Activated naive CD4-positive, alpha-beta T cell treated with anti-CD3 and anti-CD28 coated beads, Interleukin-2, amount 50 U/mL, for 72 hours (primary cell): Measurements from ENCODE around the gene VSTM4. TPM values are rescaled to one million over a fixed set of nuclear protein-coding genes. Genes with fewer than 3 reads are reported as not detected.
A peak's percentile ranks its signal among the peaks of the same experiment; 100 is the strongest.

Experiments used
- ATAC-seq, 2 donors: fragments of 150-1000 bp; cut with Tn5 transposase; 2 replicates each; pipeline ENCODE4 v1.10.0; 2021; ENCODE audit warnings: mild to moderate bottlenecking in 2 of 2, moderate library complexity in 2 of 2
- DNase-seq, 2 donors: peaks; one replicate each; pipeline ENCODE4 v3.0.0; 2021 to 2022; ENCODE audit warnings: low spot score in 2 of 2
- H3K27ac Mint-ChIP-seq, 2 donors: one replicate each; pipeline ENCODE4 v1.8.0; 2022; ENCODE audit warnings: mild to moderate bottlenecking in 2 of 2, mixed read lengths in 2 of 2
- H3K36me3 Mint-ChIP-seq, 2 donors: one replicate each; pipeline ENCODE4 v1.8.0; 2022; ENCODE audit warnings: mixed read lengths in 2 of 2
- H3K9me3 Mint-ChIP-seq, 2 donors: one replicate each; pipeline ENCODE4 v1.8.0; 2022; ENCODE audit warnings: mixed read lengths in 2 of 2
- total RNA-seq, 2 donors: library from RNA; stranded (reverse); gene quantifications; one replicate each; pipeline ENCODE4 v1.2.3, GENCODE V29; 2022

VSTM4 gene
- total RNA-seq, 2 donors from 2014 or later = not detected

DNA sequence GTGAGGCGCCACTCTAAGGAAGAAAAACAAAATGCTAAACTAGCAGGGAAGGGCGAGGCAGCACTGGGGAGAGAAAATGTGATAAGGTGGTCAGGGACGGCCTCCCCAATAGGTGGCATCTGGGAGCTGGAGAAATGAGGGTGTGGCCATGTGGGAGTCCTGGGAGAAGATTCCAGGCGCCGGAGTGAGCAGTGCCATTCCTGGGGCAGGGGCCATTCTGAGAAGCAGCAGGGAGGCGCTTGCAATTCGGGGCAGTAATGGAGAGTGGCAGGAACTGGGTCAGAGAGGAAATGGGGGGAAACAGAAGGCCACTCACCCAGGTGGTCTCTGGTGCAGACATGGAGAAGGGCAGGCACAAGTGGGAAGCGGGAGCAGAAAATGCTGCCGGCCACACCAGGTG lies 113.9 kb downstream of the VSTM4 start:
- DNase-seq (peak in 1 of 2 donors; percentile 18), ATAC-seq (no peak)
- Mint-ChIP-seq H3K9me3 (peaks cover 0 to 2% of the 10 kb centered on the region in 2 donors), H3K36me3 (no peaks in the 10 kb centered on the region), H3K27ac (no peak overlapping the region)

DNA sequence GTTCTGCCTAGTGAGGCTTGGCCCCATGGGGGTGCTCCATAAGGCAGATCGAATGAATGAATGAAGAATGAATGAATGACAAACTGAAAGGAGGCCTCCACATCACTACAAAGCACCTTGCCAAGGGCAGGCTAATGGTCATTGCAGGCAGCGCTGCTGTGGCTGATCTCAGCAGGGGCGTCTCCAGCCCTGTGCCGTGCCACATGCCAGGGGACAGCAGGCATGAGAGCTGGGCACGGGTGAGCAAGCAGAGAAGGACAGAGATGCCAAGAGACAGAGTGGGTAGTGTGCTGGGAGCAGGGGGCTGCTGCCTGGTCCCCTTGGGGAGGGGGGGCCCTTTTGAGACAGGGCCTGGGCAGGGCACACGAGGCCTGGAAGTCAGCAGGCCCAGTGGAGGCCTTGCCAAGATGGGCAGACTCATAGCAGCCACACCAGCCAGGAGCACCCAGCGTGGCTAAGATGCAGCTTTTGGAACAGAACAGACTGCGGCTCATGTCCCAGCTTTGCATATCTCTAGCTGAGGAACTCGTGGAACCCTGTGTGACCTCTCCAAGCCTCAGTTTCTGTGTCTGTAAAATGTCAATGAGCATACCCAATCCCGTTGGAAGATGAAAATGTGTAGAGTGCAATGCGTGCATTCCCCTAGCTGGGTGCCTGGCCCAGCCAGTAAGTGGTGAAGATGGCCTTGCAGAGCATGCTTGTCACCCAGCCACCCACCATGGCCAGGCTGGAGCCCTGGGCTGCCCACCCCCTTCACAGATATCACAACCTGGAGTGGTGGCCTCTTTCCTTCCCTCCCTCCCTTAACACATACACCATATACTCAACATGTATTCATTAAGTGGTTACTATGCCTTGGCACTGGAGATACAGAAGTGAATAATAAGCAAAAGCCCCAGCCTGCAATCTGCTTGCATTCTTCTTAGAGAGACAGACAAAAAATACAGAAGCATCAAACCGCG lies 114.6 kb downstream of the VSTM4 start:
- ATAC-seq = no peak
- DNase-seq = peak in 1 of 2 donors; percentile 26
- no peaks in the 10 kb centered on the region for H3K36me3 Mint-ChIP-seq
- peak overlapping the region in 1 of 2 donors; percentile 6 for H3K27ac Mint-ChIP-seq
- H3K9me3 Mint-ChIP-seq = no peaks in the 10 kb centered on the region

DNA sequence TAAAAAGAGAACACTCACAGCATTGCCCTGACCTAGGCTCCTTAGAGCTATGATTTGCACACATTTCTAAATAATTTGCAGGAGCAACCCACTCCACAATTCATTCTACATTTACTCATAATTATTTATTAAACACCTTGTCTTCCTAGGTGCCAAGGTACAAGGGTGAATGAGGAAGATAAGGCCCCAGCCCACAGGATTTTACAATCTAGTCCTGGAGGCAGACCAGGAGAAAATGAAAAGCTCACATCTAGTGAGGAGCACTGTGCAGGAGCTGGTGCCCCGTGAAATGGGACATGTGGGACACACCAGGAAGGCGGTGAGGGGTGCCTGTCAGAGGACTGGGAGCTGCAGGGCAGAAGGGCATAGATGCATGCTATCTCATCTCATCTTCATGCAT lies 116.0 kb downstream of the VSTM4 start:
- Mint-ChIP-seq H3K27ac (no peak overlapping the region), H3K36me3 (no peaks in the 10 kb centered on the region), H3K9me3 (no peaks in the 10 kb centered on the region)
- no peak for ATAC-seq
- DNase-seq = peak in 1 of 2 donors; percentile 6

DNA sequence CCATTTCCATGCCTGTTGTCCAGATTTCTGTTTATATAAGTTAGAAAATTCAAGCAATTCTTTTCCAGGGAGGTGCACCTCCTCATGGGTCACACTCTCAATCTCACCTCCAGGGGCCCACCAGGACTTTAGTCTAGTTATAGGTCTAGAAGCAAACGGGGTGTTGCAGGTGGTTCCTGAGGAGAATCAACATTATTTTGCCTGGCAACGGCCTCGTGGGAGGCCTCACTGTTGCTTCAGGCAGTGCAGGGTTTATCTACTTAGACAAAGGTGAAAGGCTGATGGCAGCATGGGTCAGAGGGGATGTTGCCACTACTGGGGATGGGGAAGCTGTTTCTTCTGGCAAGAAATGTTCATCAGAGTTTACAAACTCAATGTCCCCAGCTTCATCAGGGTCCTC lies 119.0 kb downstream of the VSTM4 start:
- H3K9me3 Mint-ChIP-seq = no peaks in the 10 kb centered on the region
- H3K27ac Mint-ChIP-seq = no peak overlapping the region
- H3K36me3 Mint-ChIP-seq = no peaks in the 10 kb centered on the region
- DNase-seq = no peak
- no peak for ATAC-seq

DNA sequence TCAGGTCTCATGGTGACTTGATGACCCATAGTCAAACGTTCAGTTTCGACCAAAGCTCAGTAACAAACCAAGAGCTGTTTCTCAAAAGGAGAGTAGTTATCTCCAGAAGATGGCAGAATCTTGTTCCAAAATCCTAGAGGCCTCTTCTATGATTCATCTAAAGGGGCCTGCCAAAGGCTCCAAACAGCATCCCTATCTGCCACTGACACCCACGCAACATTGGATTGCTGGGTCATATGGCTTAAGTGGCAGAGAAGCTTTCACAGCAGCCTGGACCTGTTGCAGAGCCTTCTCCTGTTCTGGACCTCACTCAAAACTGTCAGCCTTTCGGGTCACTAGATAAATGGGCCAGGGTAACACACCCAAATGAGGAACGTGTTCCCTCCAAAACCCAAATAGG lies 121.7 kb downstream of the VSTM4 start:
- Mint-ChIP-seq H3K27ac (no peak overlapping the region), H3K36me3 (no peaks in the 10 kb centered on the region), H3K9me3 (no peaks in the 10 kb centered on the region)
- ATAC-seq (no peak), DNase-seq (peak in 1 of 2 donors; percentile 18)

DNA sequence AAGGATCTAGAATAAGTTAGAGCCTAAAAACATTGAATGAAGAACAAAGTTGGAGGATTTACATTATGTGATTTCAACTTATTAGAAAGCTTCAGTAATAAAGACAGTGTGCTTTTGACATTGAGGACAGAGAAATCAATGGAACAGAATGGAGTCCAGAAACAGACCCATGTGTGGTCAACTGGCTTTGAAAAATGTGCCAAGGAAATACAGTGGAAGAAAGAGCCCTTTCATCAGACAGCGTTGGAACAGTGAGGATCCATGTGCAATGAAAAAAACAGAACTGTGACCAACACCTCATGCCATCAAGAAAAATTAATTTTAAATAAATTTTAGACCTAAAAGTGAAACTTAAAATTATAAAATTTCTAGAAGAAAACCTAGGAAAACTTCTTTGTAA lies 125.1 kb downstream of the VSTM4 start:
- no peak for ATAC-seq
- Mint-ChIP-seq H3K9me3 (no peaks in the 10 kb centered on the region), H3K36me3 (no peaks in the 10 kb centered on the region), H3K27ac (no peak overlapping the region)
- no peak for DNase-seq

DNA sequence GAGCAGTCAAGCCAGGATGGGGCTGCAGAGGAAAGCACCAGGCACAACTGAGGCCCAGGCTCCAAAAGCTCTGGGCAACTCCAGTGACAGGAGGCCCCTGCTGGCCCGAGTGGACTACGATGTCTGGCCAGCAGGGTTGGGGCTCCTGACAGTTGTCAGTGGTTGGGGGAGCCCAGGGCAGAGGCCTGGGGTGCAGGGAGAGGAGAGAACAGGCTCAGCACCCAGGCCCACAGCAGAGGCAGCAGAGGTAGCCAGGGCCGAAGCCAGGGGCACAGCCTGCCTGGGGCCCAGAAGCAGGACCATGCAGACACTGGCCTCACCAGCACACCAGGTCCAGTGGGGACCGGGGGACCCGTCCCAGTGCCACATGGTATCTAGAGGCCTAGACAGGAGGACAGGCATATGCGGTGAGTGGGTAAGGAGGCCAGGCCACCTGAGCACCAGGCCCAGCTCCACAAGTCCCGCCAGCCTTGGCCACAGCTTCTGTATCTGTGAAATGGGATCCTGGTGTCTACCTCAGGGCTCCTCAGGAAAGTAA lies 129.6 kb downstream of the VSTM4 start:
- H3K9me3 Mint-ChIP-seq = no peaks in the 10 kb centered on the region
- ATAC-seq (no peak), DNase-seq (no peak)
- peak overlapping the region in 1 of 2 donors; percentile 59 for H3K27ac Mint-ChIP-seq
- H3K36me3 Mint-ChIP-seq = no peaks in the 10 kb centered on the region

DNA sequence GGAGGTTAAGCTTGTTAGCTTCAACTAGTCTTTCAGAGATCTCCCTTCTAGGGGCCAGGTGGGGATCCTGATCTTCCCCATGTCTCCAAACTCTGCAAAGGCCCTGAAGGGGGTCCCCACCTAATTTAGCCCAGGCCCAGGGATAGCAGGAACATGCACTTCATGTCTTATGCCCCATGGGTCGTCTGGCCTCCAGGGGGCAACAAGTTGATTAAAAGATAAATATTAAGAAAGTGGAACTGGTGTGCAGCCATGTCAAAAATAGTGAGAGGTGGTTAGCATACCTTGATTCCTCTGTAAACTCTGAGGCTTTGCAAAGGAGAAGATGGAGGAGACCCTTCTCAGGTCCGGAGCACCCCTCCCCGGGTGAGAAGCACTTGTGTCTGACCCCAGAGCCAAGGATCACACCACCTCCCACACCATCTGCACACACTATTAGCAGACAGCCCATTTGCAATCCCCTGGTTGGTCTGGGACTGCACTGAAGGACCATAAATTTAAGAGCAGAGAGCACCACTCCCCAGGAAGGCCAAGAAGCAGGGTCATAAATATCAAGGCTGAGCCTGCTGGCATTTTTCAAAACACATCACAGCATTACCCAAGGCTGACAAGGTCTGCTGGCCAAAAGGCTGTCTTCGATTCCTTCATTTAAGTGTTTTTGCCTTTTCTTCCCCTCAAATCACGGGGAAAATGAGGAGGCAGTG lies 131.5 kb downstream of the VSTM4 start:
- H3K27ac Mint-ChIP-seq = no peak overlapping the region
- H3K36me3 Mint-ChIP-seq = no peaks in the 10 kb centered on the region
- no peak for ATAC-seq
- DNase-seq = no peak
- H3K9me3 Mint-ChIP-seq = no peaks in the 10 kb centered on the region

DNA sequence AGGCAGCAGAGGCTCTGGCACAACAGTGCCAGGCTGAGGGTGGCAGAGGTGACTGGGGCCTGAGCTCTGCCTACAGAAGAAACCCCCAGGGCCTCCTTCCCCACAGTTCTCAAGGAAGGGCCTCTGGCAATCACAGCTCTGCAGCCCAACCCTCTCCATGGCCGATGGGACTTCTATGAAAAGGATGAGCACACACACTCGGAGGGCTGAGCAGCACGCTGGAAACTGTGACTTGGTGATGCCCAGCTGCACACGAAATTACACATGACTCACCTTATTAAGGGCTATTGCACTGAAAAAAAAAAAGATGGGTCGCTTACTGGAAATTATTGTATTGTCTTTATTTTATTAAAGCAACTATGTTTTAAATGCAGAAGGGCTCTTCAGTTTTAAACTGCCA lies 132.7 kb downstream of the VSTM4 start:
- no peak overlapping the region for H3K27ac Mint-ChIP-seq
- no peak for ATAC-seq
- no peaks in the 10 kb centered on the region for H3K36me3 Mint-ChIP-seq
- no peaks in the 10 kb centered on the region for H3K9me3 Mint-ChIP-seq
- no peak for DNase-seq

DNA sequence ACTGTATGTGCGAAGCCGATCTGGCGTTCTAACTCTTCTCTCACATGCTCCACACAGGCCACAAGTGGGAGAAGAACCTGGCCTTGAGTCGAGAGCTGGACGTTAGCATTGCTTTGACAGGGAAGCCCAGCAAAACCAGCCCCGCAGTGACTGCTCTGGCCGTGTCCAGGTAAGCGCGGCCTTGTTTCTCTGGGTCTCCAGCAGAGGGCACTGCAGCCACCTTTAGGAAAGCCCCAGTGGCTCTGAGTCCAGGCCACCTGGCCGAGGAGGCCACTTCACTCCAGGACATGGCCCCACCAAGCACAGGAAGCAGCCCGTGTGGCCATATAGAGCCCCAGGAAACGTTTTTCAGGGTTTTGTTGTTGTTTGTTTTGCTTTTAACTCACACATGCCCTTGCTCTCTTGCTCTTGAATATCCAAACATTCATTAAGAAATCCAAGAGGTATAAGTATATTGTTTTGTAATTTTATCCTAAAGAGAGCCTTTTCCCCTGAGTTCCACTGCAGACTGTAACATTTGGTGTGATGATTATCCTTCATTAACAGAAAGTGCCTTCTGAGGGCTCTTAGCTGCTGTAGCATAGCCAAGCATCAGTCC lies 133.9 kb downstream of the VSTM4 start:
- Mint-ChIP-seq H3K36me3 (no peaks in the 10 kb centered on the region), H3K27ac (no peak overlapping the region), H3K9me3 (no peaks in the 10 kb centered on the region)
- ATAC-seq = peak; percentile 49 to 61
- peak in 1 of 2 donors; percentile 49 for DNase-seq

DNA sequence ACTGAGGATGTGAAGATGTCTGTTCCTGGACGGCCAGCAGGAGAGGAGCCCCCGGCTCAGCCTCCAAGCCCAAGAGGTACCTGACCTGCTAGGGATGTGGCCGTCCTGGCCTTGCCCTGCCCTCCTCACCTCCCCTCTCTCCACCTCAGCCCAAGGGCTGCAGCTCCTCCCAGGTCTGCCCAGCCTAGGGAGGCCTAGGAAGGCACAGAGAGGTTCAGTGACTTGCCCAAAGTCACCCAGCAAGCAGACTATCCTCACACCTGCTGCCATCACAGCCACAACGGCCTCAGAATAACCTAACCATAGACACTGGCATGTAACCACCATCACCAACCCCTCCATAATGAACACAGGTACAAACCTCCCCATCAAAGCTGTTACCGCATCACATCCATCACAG lies 137.0 kb downstream of the VSTM4 start:
- Mint-ChIP-seq H3K9me3 (no peaks in the 10 kb centered on the region), H3K36me3 (no peaks in the 10 kb centered on the region), H3K27ac (no peak overlapping the region)
- no peak for DNase-seq
- no peak for ATAC-seq

DNA sequence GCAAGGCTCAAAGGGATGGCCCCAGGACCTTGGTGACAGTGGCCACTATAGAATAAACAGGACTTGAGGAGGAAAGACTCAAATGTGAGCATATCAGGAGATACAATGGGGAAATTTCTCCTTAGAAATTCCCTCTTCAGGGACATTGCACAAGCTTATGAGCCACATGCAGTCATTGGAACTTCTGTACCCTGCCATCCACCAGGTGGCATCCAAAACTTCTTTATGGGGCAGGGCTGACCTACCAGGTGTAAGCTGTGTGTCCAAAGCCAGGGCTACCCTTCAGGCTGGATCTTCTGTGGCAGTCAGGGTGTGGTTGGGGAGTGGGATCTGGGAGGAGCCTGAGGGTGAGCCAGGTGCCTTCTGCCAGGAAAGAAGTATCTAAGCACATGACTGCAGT lies 139.1 kb downstream of the VSTM4 start:
- H3K36me3 Mint-ChIP-seq = no peaks in the 10 kb centered on the region
- H3K9me3 Mint-ChIP-seq = no peaks in the 10 kb centered on the region
- no peak overlapping the region for H3K27ac Mint-ChIP-seq
- DNase-seq (peak in 1 of 2 donors; percentile 41), ATAC-seq (no peak)

DNA sequence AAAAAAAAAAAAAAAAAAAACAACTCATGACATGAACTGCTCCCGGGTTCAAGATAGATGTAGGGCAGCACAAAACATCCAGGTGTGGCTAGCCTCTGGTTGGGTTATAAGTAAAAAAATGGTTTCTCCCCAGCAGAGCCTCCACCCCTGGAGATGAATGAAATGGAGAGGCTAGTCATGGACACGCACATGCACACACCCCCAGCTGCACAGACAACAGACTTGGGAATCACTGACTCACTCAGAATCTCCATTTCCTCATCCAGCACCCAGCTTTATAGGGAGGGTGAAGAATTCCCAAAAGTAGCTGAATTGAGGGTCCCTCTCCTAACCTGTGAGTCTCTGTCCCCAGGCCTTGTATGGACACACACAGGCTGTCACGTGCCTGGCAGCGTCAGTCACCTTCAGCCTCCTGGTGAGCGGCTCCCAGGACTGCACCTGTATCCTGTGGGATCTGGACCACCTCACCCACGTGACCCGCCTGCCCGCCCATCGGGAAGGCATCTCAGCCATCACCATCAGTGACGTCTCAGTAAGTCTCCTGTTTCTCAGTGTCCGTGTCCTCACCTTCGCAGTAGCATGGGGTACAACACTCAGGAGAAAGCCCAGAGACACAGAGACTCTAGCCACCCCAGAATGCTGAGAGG lies 140.7 kb downstream of the VSTM4 start:
- no peaks in the 10 kb centered on the region for H3K36me3 Mint-ChIP-seq
- ATAC-seq (no peak), DNase-seq (peak in 1 of 2 donors; percentile 9)
- H3K27ac Mint-ChIP-seq = peak overlapping the region in 1 of 2 donors; percentile 44
- no peaks in the 10 kb centered on the region for H3K9me3 Mint-ChIP-seq

DNA sequence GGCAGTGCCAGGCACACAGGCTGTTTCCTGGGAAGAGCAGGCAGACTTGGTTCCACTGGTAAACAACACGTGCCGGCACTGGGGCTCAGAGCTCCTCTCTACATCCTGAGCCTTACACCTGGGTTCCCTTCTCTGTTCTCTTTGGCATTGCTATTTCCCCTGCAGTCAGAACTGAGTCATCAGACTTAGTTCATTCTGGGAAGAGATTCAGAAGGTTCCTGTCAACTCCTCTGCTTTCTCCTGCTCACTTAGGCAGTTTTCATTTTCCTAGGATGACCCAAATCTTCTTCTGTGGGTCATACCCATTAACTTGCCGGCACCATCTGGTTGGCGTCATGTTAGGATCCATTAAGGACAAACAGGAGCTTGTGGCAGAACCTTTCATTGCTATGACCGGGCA lies 142.3 kb downstream of the VSTM4 start:
- peak overlapping the region in 1 of 2 donors; percentile 79 for H3K27ac Mint-ChIP-seq
- no peaks in the 10 kb centered on the region for H3K9me3 Mint-ChIP-seq
- ATAC-seq (no peak), DNase-seq (no peak)
- H3K36me3 Mint-ChIP-seq = no peaks in the 10 kb centered on the region

DNA sequence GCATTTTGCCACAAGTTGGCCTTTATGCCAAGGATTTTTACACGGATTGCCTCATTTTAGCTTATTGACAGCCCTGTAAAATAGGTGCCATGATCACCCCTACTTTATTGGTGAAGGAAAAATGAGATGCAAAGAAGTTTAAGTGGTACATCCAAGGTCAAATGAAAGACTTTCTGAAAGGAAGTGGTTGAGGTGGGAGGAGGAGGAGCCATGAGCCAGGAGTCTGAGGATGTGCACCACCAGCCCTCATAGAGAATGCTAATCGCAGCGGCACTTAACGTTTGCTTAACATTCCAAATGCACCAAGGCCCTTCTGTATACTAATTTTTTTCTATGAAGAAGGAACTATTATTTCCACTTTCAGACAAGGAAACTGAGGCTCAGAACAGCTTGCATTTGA lies 144.7 kb downstream of the VSTM4 start:
- Mint-ChIP-seq H3K27ac (no peak overlapping the region), H3K9me3 (no peaks in the 10 kb centered on the region), H3K36me3 (no peaks in the 10 kb centered on the region)
- DNase-seq = no peak
- ATAC-seq = no peak

DNA sequence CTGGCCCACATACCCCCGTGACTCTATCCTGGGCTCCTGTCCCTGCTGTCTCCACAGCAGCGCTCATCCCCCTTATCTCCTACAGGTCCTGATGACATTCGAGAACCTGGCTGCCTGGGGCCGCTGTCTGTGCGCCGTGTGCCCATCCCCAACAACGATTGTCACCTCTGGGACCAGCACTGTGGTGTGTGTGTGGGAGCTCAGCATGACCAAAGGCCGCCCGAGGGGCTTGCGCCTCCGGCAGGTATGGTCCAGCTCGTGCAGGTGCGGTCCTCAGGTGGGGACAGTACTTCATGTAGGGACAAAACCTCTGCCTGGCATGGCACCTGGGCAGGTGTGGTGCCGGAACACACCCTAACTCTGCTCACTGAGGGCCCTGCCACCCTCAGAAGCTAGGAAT lies 145.3 kb downstream of the VSTM4 start:
- Mint-ChIP-seq H3K36me3 (no peaks in the 10 kb centered on the region), H3K27ac (no peak overlapping the region), H3K9me3 (no peaks in the 10 kb centered on the region)
- peak in 1 of 2 donors; percentile 44 for DNase-seq
- no peak for ATAC-seq
